A549 (cell line): ENCODE data around the gene TDP2. TPM values are rescaled to one million over a fixed set of nuclear protein-coding genes. Genes with fewer than 3 reads are reported as not detected.

Experiments
- BHLHE40 ChIP-seq: IDR thresholded peaks from 2 replicates; pipeline ENCODE4 v1.6.1; 2012; ENCODE audit warnings: low read depth, low read length, inconsistent platforms
- CBX2 ChIP-seq: fragments of 200-600 bp; sonication (generic); IDR thresholded peaks from 2 replicates; pipeline ENCODE4 v1.6.1; 2016; ENCODE audit warnings: low read depth, mild to moderate bottlenecking, borderline replicate concordance
- EHF ChIP-seq: fragments of 250-450 bp; sonication (Bioruptor Pico); IDR thresholded peaks from 2 replicates; pipeline ENCODE4 v1.5.0; 2020; ENCODE audit warnings: mild to moderate bottlenecking
- FOSB ChIP-seq: fragments of 250-450 bp; sonication (Bioruptor Pico); IDR thresholded peaks from 2 replicates; pipeline ENCODE4 v1.5.0; 2020; ENCODE audit warnings: mild to moderate bottlenecking, moderate library complexity
- FOSL2 ChIP-seq, 2 experiments: fragments of 450-650 bp in 1 of 2; fragments of >200 bp in 1 of 2; sonication (Bioruptor Twin) in 1 of 2; formaldehyde crosslinking; IDR thresholded peaks; 2 replicates each; pipeline versions ENCODE4 v1.5.0 to v1.6.1; 2016 to 2020; ENCODE audit warnings: mild to moderate bottlenecking in 1 of 2, moderate library complexity in 1 of 2
- GATA3 ChIP-seq: IDR thresholded peaks from 2 replicates; pipeline ENCODE4 v1.6.1; 2012; ENCODE audit warnings: borderline replicate concordance
- HDAC2 ChIP-seq: fragments of 200-600 bp; sonication (generic); IDR thresholded peaks from 2 replicates; pipeline ENCODE4 v1.6.1; 2016
- HEYL ChIP-seq: fragments of 250-450 bp; sonication (Bioruptor Pico); IDR thresholded peaks from 2 replicates; pipeline ENCODE4 v1.8.0; 2021; ENCODE audit warnings: mild to moderate bottlenecking, moderate library complexity
- HOXA7 ChIP-seq: fragments of 250-450 bp; sonication (Bioruptor Pico); IDR thresholded peaks from 2 replicates; pipeline ENCODE4 v1.5.0; 2020; ENCODE audit warnings: mild to moderate bottlenecking, moderate library complexity
- HOXB13 ChIP-seq: fragments of 250-450 bp; sonication (Bioruptor Pico); IDR thresholded peaks from 2 replicates; pipeline ENCODE4 v1.5.0; 2020; ENCODE audit warnings: low read depth, mild to moderate bottlenecking, moderate library complexity
- HOXB5 ChIP-seq: fragments of 250-450 bp; sonication (Bioruptor Pico); IDR thresholded peaks from 2 replicates; pipeline ENCODE4 v1.5.0; 2020; ENCODE audit warnings: mild to moderate bottlenecking, moderate library complexity
- JUN ChIP-seq, 2 experiments: fragments of >200 bp; sonication (Bioruptor Twin); formaldehyde crosslinking; IDR thresholded peaks; 2 replicates in 1 of 2; 3 replicates in 1 of 2; pipeline ENCODE4 v1.6.1; 2016 to 2017
- JUNB ChIP-seq: fragments of >200 bp; sonication (Bioruptor Twin); formaldehyde crosslinking; IDR thresholded peaks from 2 replicates; pipeline ENCODE4 v1.6.1; 2016
- KDM1A ChIP-seq: fragments of 200-600 bp; sonication (generic); IDR thresholded peaks from 2 replicates; pipeline ENCODE4 v1.6.1; 2016; ENCODE audit warnings: low read depth, mild to moderate bottlenecking
- MAZ ChIP-seq: fragments of 150-350 bp; IDR thresholded peaks from 2 replicates; pipeline ENCODE4 v1.6.1; 2014; ENCODE audit warnings: antibody characterized with exemption, low read depth, low read length, borderline replicate concordance
- MYC ChIP-seq: IDR thresholded peaks from 2 replicates; pipeline ENCODE4 v1.6.1; 2012; ENCODE audit warnings: mild to moderate bottlenecking, inconsistent platforms, low read length, improper control_type of control experiment, borderline replicate concordance
- NPAS2 ChIP-seq: fragments of 250-450 bp; sonication (Bioruptor Pico); IDR thresholded peaks from 2 replicates; pipeline ENCODE4 v1.8.0; 2022; ENCODE audit warnings: mild to moderate bottlenecking, moderate library complexity, borderline replicate concordance
- NR3C1 ChIP-seq: fragments of >200 bp; sonication (Bioruptor Twin); formaldehyde crosslinking; IDR thresholded peaks from 3 replicates; pipeline ENCODE4 v1.6.1; 2017
- PHF8 ChIP-seq: fragments of 200-600 bp; sonication (generic); IDR thresholded peaks from 2 replicates; pipeline ENCODE4 v1.6.1; 2016; ENCODE audit warnings: low read depth, mild to moderate bottlenecking, antibody characterized with exemption, moderate library complexity, borderline replicate concordance
- POLR2A ChIP-seq: IDR thresholded peaks from 2 replicates; pipeline ENCODE4 v1.6.1; 2012; ENCODE audit warnings: mild to moderate bottlenecking, low read length
- POLR2AphosphoS2 ChIP-seq: conservative IDR thresholded peaks from 2 replicates; pipeline ENCODE4 v1.6.1; 2012; ENCODE audit warnings: low read length, improper control_type of control experiment, inconsistent platforms
- RAD21 ChIP-seq, 2 experiments: fragments of >200 bp in 1 of 2; sonication (Bioruptor Twin) in 1 of 2; formaldehyde crosslinking in 1 of 2; IDR thresholded peaks in 1 of 2; conservative IDR thresholded peaks in 1 of 2; 2 replicates in 1 of 2; 3 replicates in 1 of 2; pipeline ENCODE4 v1.6.1; 2012 to 2018; ENCODE audit warnings: inconsistent platforms in 1 of 2
- RCOR1 ChIP-seq: fragments of 150-350 bp; IDR thresholded peaks from 2 replicates; pipeline ENCODE4 v1.6.1; 2014; ENCODE audit warnings: antibody characterized with exemption, low read length, low read depth
- RNF2 ChIP-seq: fragments of 200-600 bp; sonication (generic); IDR thresholded peaks from 2 replicates; pipeline ENCODE4 v1.6.1; 2016; ENCODE audit warnings: low read depth, mild to moderate bottlenecking, antibody characterized with exemption, moderate library complexity, borderline replicate concordance
- SMC3 ChIP-seq: fragments of >200 bp; sonication (Bioruptor Twin); formaldehyde crosslinking; IDR thresholded peaks from 3 replicates; pipeline ENCODE4 v1.6.1; 2018; ENCODE audit warnings: inconsistent platforms
- SREBF2 ChIP-seq: fragments of 450-650 bp; IDR thresholded peaks from 2 replicates; pipeline ENCODE4 v1.6.1; 2014; ENCODE audit warnings: mild to moderate bottlenecking, moderate library complexity
- TP53 ChIP-seq: fragments of 250-450 bp; sonication (Bioruptor Pico); IDR thresholded peaks from 2 replicates; pipeline ENCODE4 v1.5.0; 2021; ENCODE audit warnings: mild to moderate bottlenecking, moderate library complexity
- ZFP36 ChIP-seq: fragments of 450-650 bp; IDR thresholded peaks from 2 replicates; pipeline ENCODE4 v1.6.1; 2014; ENCODE audit warnings: borderline replicate concordance; ENCODE audit not compliant: partially characterized antibody
- polyA plus RNA-seq, 4 experiments: library from polyadenylated mRNA; depleted of rRNA in 3 of 4; stranded (reverse); fragments of >200 nt; fragmentation: RNase III in 1 of 4; extraction: RNeasy Plus Mini Kit Qiagen cat#74134 plus additional on column Dnase treatment in 1 of 4; gene quantifications; 2 replicates in 3 of 4; 3 replicates in 1 of 4; pipeline ENCODE4 v1.2.3, GENCODE V29; 2011 to 2017
- TF ChIP-seq, protein P1 (sequence below): fragments of 150-350 bp; IDR thresholded peaks from 2 replicates; pipeline ENCODE4 v1.6.1; 2014; ENCODE audit warnings: low read depth, mild to moderate bottlenecking, low read length
- TF ChIP-seq, protein P2 (sequence below): fragments of 250-450 bp; sonication (Bioruptor Pico); IDR thresholded peaks from 2 replicates; pipeline ENCODE4 v1.5.0; 2020; ENCODE audit warnings: low read depth, mild to moderate bottlenecking, moderate library complexity

TDP2 gene
- polyA plus RNA-seq, 2 of the 4 experiments (the other 2 are of a cell fraction): 52.6 to 91.7 TPM

DNA sequence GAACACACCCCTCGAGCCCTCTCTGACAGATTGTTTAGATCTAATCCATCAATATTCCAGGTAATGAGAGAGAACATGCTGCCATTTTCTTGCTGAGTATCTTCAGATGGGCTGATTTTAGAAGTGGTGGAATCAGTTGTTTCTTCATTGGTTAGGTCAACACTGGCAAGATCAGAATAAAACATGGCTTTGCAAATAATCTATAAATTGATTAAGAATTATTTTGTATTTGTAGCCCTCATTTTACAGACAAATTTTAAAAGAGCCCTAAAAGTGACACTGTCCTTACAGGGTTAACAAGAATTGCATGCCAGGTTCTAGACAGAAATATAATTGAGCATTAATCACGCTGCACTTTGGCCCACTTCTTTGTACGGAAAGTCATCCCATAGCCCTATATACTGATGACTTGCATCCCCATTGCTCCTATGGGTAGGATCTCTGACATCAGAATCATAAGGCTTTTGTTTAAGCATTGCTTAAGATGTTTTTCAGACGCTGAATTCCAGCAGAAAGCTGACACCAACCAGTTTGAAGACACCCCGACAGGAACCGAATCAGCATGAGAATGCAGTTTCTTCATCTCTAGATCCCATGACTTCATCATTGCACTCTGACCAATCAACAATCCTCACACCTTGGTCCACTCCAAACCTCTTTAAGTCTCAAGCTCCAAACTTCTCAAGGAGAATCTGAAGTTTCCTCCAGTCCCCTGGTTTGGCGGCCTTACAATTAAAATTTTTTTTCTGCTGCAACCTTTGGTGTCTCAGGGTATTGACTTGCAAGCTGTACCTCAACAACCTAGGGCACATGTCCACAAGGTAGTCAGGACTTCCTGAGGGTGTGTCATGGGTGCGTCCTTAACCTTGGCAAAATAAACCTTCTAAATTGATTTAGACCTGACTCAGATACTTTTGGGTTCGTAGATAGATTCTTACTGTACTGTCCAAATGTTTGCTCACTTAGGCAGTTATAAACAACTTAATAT lies 7.8 kb downstream of the TDP2 start (continued):
- no peak for TF ChIP-seq KDM1A
- 0 out of 2 replicates have a peak, but pooled peaks have one; percentile 69 for TF ChIP-seq POLR2AphosphoS2
- TF ChIP-seq NPAS2 (CRISPR knock-in tag): no peak
- TF ChIP-seq NR3C1: no peak
- no peak for TF ChIP-seq SMC3
- TF ChIP-seq HDAC2: no peak
- TF ChIP-seq HEYL: 0 out of 2 replicates have a peak, but pooled peaks have one; percentile 56
- TF ChIP-seq POLR2A: no peak
- TF ChIP-seq ZFP36: no peak
- TF ChIP-seq HOXB13: peak; percentile 79; the same call in 1 of the 2 replicates
- peak; percentile 52 to 78; a peak in 3 of 5 replicates for TF ChIP-seq JUN (IDR thresholded peaks at IDR 0.05)
- TF ChIP-seq RAD21 (conservative IDR thresholded peaks at IDR 0.05 in 1 of 2, IDR thresholded peaks at IDR 0.05 in 1 of 2): no peak
- peak; percentile 63; the same call in 1 of the 2 replicates for TF ChIP-seq HOXB5 (CRISPR knock-in tag)
- TF ChIP-seq, protein P1, sequence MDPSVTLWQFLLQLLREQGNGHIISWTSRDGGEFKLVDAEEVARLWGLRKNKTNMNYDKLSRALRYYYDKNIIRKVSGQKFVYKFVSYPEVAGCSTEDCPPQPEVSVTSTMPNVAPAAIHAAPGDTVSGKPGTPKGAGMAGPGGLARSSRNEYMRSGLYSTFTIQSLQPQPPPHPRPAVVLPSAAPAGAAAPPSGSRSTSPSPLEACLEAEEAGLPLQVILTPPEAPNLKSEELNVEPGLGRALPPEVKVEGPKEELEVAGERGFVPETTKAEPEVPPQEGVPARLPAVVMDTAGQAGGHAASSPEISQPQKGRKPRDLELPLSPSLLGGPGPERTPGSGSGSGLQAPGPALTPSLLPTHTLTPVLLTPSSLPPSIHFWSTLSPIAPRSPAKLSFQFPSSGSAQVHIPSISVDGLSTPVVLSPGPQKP: no peak
- TF ChIP-seq MAZ: no peak
- TF ChIP-seq PHF8: no peak
- TF ChIP-seq FOSB: no peak
- no peak for TF ChIP-seq BHLHE40
- no peak for TF ChIP-seq GATA3
- 0 out of 2 replicates have a peak, but pooled peaks have one; percentile 22 for TF ChIP-seq EHF (CRISPR knock-in tag)
- TF ChIP-seq, protein P2, sequence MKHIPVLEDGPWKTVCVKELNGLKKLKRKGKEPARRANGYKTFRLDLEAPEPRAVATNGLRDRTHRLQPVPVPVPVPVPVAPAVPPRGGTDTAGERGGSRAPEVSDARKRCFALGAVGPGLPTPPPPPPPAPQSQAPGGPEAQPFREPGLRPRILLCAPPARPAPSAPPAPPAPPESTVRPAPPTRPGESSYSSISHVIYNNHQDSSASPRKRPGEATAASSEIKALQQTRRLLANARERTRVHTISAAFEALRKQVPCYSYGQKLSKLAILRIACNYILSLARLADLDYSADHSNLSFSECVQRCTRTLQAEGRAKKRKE (CRISPR knock-in tag): peak; percentile 52; the same call in 1 of the 2 replicates
- peak; percentile 66; the same call in 1 of the 2 replicates for TF ChIP-seq TP53
- no peak for TF ChIP-seq CBX2
- no peak for TF ChIP-seq SREBF2
- no peak for TF ChIP-seq RNF2
- TF ChIP-seq HOXA7 (CRISPR knock-in tag): peak; percentile 78; the same call in 1 of the 2 replicates
- TF ChIP-seq FOSL2 (IDR thresholded peaks at IDR 0.05): no peak
- TF ChIP-seq FOSL2 (CRISPR knock-in tag; IDR thresholded peaks at IDR 0.05): peak; percentile 79
- no peak for TF ChIP-seq RCOR1
- no peak for TF ChIP-seq MYC
- no peak; the same call in 1 of the 2 replicates for TF ChIP-seq JUNB
- TF ChIP-seq, all 56 proteins: peak for 20
